ENCODE data around the gene PTPRN2.
"Not testable (repeated sequence)": the region's sequence is repeated elsewhere in the genome, so short reads cannot be mapped to it uniquely, and the experiment has no call there.

The PTPRN2 gene

DNA sequence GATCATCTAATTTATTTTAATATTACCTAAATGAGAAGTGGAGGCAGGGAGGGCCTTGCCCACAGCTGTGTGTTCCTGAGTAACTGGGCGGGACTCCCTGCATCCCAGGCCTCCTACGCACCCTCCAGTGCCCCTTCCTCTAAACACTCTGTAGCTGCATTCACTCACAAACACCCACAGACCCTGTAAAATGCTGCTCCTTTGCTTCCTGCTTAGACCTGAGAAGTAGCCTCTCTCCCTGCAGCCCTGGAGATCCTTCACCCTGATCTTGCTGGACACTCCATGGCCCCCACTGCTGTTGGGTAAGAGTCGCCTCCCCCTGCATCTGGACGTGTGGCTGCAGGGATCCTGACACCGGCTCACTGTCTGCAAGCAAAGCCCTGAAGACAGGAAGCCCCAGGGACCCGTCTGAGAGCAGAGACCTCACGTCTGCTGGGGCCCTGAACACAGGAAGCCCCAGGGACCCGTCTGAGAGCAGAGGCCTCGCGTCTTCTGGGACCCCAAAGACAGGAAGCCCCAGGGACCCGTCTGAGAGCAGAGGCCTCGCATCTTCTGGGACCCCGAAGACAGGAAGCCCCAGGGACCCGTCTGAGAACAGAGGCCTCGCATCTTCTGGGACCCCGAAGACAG lies 661.0 kb downstream of the PTPRN2 start:
- DNase-seq (ENCODE audit: low spot score), result no peak

DNA sequence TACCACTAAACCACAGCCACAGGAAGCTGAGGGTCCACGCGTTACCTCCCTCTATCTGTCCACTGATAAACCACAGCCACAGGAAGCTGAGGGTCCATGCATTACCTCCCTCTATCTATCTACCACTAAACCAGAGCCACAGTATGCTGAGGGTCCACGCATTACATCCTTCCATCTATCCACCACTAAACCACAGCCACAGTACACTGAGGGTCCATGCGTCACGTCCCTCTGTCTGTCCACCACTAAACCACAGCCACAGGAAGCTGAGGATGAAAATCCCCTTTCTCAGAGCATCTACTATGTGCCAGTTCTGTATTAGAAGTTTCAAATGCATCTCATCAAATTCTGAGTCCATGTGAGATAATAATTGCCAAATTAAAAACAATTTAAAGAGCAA lies 661.5 kb downstream of the PTPRN2 start:
- no peak for DNase-seq (ENCODE audit: low spot score)

DNA sequence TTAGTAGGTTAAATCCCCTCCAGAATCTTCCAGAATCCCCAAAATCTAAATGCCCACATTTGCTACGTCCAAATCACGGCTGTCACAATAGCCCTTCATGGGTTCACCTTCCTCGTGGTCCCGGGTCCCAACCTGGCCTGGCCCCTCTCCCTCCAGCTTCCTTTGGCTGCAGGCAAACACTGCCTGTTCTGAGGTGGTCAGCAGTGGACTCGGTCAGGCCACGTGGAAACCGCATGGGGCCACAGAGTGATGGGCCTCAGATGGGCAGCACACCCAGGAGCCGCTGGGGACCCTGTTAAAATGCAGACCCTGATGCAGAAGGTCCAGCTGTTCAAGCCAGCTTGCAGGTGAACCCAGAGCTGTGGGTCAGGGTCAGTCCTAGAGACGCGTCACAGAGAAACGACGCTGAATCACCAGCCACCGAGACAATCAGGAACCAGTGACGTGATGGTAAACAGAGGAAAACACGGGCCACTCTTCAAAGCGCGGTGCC lies 662.2 kb downstream of the PTPRN2 start:
- no peak for DNase-seq (ENCODE audit: low spot score)

DNA sequence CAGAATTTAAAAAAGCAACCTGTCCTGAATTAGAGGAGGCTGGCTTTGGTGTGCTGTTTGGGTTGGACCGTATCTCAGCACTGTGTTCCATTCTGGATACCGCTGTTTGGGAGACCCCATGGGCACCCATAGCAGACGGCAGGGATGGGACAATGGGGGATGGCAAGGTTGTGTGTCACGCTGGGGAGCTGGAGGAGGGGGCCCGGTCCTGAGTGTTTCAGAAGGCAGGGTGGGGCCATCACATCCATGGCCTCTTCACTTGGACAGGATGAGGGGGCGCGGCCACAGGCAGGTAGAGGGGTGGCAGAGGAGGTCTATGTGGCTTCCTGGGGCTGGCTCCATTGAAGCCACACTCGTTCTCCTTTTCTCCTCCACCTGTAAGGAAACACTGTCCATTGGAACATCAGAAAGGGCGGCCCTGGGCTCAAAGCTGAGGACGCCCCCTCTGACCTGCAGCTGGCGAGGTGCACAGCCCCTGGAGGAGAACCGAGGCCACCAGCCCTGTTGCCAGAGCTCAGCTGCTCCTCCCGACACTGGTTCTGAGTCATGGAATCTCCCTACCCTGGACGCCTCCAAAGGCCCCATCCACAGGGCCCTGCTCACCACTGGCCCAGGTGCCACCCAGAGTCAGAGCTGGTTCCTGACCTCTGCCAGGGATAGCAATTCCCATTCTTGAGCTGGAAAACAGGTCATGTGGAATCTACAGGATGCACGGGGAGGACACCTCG lies 663.6 kb downstream of the PTPRN2 start:
- DNase-seq (ENCODE audit: low spot score), result no peak

DNA sequence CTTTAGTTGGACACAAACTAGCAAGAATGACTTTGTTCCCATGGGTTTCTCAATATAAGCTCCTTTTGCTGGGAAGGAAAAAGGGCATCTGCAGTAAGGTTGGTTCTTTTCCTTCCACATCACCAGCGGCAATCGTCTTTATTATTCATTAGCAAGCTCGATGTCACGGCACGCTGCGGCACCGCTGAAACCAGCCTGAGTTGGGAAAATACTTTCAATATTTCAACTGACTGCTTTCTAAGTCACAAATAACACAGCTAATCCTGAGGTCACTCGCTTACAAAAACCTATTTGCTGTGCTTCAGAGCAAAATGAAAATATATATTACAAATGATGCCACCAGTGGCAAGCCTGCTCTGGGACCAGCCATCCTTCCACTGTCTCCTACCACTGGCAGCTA lies 665.0 kb downstream of the PTPRN2 start:
- no peak for DNase-seq (ENCODE audit: low spot score)

DNA sequence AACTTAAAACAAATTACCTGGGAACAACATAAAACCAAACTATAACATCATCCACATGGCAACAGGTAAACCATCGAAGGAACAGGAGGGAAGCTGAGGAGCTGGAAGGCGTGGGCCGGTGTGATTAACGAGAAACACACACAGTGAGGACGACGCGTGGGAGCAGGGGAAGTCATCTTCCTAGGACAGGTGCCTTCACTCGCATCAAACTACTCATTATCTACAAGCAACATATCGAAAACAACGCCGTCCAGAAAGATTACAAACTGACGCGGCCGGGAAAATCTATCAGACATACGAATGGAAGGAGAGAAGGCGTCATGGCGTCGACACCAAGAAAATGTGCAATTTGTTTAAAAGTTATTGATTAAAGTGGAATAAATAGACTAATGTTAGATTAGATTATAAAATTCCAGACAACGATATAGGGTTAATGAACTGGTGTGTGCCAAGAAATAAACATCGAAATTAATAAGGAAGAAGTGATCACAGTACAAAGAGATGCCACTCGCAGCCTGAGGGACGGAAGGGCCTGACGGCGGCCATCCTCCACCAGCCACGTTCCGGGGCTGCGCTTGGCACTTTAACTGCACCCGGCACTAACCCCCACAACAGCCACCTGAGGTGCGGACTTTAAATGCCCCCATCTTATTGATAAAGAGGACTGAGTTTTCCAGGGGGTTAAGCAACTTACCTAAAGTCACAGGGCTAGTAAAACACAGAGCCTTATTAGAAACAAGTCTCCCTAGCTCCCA lies 669.1 kb downstream of the PTPRN2 start:
- no peak for DNase-seq (ENCODE audit: low spot score)

DNA sequence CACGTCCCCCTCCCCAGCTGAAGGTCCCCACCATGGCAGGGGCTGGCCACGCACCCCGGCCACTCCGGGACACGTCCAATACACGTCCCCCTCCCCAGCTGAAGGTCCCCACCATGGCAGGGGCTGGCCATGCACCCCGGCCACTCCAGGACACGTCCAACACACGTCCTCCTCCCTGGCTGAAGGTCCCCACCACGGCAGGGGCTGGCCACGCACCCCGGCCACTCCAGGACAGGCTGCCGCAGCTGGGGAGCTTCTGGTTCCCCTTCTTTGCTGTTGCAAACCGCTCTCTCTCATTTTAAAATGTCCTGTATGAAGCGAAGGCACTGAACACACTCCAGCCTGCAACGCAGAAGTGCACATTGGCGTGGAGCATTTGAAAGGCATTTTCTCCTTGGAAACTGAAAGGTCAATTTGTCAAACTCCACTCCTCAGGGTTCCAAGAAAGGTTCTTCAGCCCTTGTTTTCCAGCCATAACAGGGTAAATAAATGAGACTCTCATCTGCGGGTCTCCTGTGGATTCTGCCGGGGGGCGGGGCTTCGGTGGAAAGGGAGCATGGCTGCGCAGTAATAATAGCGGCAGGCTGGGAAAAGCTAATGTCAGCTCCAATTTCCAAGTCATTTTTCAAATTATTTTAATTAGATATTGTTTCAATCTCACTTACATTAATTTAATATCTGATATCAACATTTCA lies 670.5 kb downstream of the PTPRN2 start:
- DNase-seq (ENCODE audit: low spot score), result no peak

DNA sequence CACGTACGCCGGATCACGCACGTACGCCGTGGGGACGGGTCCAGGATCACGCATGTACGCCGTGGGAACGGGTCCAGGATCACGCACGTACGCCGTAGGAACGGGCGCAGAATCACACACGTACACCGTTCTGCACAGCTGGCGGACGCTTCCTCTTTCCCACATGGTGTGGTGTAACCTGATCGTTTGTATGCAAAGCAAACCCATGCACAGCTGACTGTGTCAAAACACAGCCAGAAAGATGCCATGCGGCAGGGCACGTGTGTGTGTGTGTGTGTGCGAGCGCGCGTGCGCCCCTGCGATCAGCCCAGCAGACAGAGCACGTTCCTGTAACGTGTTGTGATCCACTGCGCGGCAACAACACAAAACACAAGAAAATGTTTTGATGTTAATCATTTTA lies 677.2 kb downstream of the PTPRN2 start:
- no peak for DNase-seq (ENCODE audit: low spot score)

DNA sequence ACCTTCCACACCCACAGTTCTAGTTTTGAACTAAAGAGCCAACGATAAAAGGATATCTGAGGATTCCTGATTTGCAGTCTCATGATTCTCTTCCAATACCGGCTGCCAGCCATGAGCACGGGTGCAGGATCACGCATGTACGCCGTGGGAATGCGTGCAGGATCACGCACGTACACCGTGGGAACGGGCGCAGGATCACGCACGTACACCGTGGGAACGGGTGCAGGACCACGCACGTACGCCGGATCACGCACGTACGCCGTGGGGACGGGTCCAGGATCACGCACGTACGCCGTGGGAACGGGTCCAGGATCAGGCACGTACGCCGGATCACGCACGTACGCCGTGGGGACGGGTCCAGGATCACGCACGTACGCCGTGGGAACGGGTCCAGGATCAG lies 677.6 kb downstream of the PTPRN2 start:
- DNase-seq (ENCODE audit: low spot score), result not testable (repeated sequence)

DNA sequence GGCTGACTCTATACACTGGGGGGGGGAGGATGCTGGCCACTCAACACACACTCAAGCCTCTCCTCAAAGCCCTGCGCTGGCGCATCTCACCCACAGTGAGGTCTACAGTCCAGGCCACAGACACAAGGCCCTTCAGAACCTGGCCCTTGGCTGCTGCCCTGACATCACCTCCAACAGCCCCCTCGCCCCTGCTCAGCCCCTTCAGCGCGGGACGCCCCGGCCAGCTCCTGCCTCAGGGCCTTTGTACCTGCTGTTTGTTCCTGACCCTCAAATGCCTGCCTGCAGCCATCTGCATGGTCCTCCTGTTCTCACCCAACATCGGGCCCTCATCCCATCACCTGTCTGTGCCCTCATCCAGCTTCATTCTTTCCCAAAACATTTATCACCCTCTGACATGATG lies 678.3 kb downstream of the PTPRN2 start:
- no peak for DNase-seq (ENCODE audit: low spot score)

DNA sequence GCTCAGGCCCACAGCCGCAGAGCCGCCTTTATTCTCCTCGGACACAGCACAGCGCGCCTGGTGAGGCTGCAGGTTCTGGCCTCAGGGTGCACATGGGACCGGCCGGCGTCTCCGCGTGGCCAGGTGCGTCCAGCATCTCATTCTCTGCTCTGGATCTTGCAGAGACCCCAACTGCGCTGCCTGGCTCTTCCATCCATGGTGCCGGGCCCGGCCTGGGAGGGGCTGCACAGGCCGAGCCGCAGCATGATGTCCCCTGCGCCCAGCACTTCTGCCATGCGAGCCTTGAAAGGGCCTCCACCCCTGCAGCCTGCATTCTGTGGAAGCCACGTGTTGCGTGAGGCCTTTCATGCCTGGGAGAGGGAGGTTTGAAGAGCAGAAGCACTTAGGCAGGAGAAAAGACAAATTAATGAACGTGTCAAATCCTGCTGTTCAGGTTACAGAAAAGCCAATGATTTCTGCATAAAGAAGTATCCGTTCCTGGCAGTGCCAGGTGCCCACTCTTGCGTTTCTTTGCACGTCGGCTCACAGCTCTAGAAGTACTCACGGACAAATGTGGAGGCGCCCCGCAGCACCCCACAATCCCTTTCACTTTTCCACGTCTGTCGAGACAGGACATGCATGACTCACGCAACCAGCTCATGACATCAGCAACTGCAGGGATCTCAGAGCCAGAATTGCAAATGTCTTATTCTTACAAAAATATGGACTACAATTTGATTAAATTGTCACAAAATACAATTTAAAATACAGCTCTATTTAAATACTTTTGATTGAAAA lies 679.4 kb downstream of the PTPRN2 start:
- DNase-seq (ENCODE audit: low spot score), result no peak

DNA sequence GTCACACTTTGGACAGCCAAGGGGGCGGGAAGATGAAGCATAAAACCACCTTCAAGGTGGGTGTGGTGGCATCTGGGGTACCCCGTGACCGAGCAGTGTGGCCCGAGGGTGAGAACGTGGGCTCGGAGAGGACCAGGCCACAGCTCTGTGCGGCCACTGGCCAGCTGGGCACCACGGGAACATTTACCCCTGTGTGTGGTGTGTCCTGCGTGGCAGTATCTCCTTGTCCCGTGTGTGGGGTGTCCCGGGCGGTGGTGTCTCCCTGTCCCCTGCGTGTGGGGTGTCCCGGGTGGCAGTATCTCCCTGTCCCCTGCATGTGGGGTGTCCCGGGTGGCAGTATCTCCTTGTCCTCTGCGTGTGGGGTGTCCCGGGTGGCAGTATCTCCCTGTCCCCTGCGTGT lies 680.5 kb downstream of the PTPRN2 start:
- no peak for DNase-seq (ENCODE audit: low spot score)

DNA sequence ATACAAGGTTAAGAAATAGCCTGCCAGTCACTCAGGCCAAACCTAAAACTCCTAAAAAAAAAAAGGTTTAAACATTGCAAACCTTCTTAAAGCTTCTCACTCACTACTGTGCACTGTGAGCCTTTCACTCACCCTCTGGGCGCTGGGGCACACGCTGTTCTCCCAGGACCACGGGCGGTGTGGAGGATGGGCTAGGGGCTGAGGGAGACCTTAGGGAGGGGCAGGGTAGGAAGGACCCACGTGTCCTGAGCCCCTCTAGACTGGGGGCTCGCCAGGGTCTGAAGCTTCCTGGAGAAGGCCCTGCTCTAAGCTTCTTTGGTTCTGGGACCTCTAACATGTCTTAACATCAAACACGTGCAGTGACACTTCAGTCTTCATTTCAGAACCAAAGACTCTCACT lies 681.0 kb downstream of the PTPRN2 start:
- no peak for DNase-seq (ENCODE audit: low spot score)

DNA sequence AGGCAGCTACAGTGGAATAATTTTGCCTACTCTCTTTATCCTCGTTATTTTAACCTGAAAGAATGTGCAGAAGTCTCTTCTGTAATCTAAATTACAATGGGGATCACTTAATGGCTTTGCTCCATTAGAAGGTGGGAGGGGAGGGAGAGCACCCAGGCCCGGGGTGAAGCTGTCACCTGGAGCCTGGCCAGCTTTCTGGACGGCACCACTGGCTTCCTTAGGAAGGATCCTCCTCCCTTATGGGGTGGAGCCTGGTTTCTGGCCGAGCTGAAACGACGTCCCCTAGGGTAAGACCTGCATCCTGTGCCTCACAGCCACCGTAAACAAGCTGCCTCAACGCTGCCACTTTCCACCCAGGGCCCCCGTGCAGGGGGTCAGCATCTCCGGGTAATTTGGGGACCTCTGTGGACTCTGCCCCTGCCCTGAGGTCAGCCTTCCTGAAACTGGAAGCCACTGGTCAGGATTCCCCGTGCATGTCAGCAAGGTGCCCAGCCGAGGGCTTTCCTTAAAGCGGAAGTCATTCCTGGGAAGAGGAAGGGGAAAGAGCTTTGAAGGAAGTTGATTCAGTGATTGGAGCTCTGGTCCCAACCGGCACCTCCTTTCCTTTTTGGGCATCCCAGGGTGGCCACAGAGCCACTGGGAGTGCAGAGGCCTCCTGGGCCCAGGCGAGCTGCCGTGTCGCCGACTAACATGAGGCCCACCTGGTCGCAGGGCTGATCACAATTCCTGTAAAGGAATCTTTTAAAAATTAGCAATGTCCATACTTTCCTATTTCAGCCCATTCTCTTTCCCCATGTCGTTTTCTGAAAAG lies 681.8 kb downstream of the PTPRN2 start:
- DNase-seq (ENCODE audit: low spot score), result no peak

DNA sequence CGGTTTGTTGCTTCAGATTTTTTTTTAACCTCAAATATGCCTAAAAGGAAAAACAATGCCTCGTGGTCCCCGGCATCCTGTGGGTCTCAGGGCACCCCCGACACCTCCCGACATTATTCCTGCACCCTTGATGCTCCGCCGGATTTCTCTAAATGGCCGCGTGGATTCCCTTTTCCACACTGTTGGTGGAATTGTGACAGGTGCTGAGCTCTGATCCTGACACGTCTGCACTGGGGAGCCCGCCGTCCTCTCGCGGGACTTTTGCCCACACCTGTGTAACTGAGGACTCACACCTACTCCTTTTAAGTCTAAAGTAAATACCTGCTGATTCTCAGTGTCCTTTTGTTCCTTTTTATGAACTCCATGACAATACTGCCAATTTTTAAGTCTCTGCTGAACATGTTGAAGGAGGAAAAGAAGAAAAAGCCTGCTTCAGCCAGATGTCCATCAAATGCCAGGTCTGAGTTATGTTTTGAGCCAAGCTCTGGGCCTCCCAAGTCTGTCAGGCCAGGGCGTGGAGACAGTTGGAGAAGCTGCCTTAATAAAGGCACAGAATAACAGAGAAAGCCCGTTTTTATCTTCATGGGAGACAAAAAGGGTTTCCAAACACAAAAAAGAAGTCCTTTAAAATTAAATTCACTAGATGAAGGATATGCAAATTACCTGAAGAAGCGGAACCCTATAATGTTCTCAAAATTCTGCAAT lies 682.6 kb downstream of the PTPRN2 start:
- DNase-seq (ENCODE audit: low spot score), result no peak

DNA sequence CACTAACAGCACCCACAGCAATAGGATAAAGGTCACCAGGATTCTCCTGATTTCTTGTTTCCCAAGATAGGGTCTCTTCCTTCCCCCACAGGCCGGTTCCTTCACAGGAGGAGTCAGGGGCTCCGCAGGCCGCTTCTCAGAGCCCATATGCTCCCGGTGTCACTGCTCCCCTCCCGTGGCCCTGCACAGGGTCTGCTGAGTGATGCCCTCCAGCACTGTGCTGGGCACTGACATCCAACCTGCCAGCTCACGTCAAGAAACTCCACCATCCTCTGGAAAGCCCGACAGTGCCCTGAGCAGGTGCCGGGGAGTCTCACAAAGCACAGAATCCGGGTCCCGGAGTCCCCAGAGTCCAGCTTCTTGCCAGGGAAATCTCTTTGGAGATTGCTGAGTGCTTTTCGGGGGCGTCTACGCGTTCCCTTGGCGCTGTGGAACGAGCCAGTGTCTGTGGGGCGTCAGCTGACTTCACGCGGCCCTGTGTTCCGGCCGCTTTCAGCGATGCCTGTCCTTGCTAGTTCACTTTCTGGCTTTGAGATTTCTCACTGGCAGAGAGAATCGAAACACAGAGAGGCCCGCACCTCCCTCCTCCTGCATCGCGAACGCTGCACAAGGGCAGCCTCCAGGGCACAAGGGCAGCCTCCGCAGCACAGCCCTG lies 683.3 kb downstream of the PTPRN2 start:
- no peak for DNase-seq (ENCODE audit: low spot score)

DNA sequence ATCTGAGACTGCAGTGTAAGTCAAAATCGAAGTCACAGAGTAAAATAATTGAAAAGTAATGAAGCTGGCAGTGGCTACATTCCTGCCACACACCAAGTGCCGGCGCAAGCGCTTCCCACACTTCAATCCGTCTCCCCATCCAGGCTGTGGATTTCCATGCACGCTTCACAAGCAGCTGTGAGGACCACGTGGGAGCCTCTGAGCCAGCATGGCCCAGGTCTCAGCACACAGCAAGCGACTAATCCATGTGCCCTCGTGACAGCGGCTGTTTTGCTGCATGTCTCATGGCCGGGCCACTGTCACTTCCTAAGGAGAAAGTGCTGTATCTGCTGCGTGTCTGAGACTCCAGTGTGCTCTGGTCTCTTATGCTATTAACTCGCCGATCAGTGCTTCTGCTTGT lies 683.9 kb downstream of the PTPRN2 start:
- DNase-seq (ENCODE audit: low spot score), result no peak

DNA sequence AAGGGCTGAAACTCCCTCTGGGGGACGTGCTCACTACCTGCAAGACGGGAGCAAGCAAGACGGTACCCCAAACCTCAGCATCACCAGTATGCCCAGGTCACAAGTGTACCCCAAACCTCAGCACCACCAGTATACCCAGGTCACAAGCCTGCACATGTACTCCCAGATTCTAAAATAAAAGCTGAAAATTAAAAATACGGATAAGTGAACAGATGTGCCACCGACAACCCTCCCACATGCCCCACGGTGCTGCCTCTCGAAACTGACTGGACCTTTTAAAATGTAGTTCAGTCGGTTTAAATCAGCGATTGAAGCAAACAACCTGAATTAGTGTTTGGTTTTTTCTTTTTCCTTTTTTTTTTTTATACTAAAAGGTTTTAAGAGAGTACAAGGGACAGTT lies 684.3 kb downstream of the PTPRN2 start:
- no peak for DNase-seq (ENCODE audit: low spot score)

DNA sequence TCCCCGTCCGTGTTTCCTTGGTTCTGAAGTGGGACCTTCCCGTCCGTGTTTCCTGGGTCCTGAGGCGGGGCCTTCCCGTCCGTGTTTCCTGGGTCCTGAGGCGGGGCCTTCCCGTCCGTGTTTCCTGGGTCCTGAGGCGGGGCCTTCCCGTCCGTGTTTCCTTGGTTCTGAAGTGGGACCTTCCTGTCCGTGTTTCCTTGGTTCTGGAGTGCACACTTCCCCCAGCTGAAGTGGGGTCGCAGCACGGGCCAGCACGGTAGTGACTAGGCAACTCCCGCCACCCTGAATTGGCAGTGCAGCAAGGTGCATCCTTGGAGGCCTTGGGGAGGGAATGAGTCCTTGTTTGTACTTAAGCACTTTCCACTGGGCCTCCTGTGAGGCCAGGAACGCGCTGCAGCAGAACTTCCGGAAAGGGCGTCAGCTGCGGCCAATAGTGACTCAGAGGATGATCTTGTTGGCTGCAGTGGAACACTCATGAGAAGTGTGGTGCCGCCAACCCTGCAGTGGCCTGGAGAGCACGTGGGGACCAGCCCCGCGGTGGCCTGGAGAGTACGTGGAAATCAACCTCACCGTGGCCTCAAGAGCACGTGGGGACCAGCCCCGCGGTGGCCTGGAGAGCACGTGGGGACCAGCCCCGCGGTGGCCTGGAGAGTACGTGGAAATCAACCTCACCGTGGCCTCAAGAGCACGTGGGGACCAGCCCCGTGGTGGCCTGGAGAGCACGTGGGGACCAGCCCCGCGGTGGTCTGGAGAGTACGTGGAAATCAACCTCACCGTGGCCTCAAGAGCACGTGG lies 685.6 kb downstream of the PTPRN2 start:
- DNase-seq (ENCODE audit: low spot score), result not testable (repeated sequence)

All from LoVo (cell line).